ENCODE measurements around the gene PTPN21.

Gene PTPN21

GRCh38 chr14:88572117-88572516 is 17.3 kb upstream of the PTPN21 start:
- Histone ChIP-seq H3K18ac (ENCODE audit: low read length) (no peak overlapping the region), H4K8ac (ENCODE audit: low read depth, low read length) (no peak overlapping the region), H2BK12ac (ENCODE audit: low read length) (no peak overlapping the region), H3K36me3 (ENCODE audit: control insufficient read depth in 1 of 2, insufficient read depth in 2 of 2, low read length in 2 of 2) (peaks cover 35 to 55% of the 10 kb centered on the region in 2 experiments), H3K4me3 (ENCODE audit: low read depth, low read length) (no peak overlapping the region), H3K27ac (ENCODE audit: low read depth, low read length) (no peak overlapping the region), H2BK120ac (ENCODE audit: insufficient read depth, low read length, poor library complexity) (no peak overlapping the region), H3K23ac (ENCODE audit: low read length) (no peak overlapping the region), H3K79me1 (ENCODE audit: low read length) (no peaks in the 10 kb centered on the region), H3K9ac (ENCODE audit: low read length) (no peak overlapping the region), H3K27me3 (ENCODE audit: insufficient read depth, low read length) (no peaks in the 10 kb centered on the region), H3K4me1 (ENCODE audit: control insufficient read depth in 1 of 2, insufficient read depth in 2 of 2, low read length in 2 of 2) (no peaks in the 10 kb centered on the region), H3K4me2 (ENCODE audit: low read length) (no peak overlapping the region), H3K9me3 (ENCODE audit: insufficient read depth, low read depth, low read length) (no peaks in the 10 kb centered on the region), H2AFZ (ENCODE audit: insufficient read depth, low read length, poor library complexity) (no peak overlapping the region), H3K14ac (ENCODE audit: low read length) (no peak overlapping the region), H3K79me2 (ENCODE audit: control insufficient read depth, insufficient read depth, low read length, poor library complexity) (no peaks in the 10 kb centered on the region), H2AK5ac (ENCODE audit: low read length) (no peak overlapping the region), H4K12ac (ENCODE audit: low read depth, low read length) (no peak overlapping the region), H2BK5ac (ENCODE audit: low read depth, low read length, poor library complexity) (no peak overlapping the region), H4K91ac (ENCODE audit: low read depth, low read length) (no peak overlapping the region), H3K4ac (ENCODE audit: low read depth, low read length) (no peak overlapping the region)
- WGBS (ENCODE audit: extremely low coverage, insufficient coverage, insufficient read length) = no CpG with 5 or more reads among the region's 4 CpGs
- no peak for DNase-seq

GRCh38 chr14:88568196-88568595 is 13.4 kb upstream of the PTPN21 start:
- no peaks in the 10 kb centered on the region for H3K9me3 ChIP-seq (ENCODE audit: insufficient read depth, low read depth, low read length)
- H3K4me3 ChIP-seq (ENCODE audit: low read depth, low read length) = no peak overlapping the region
- H3K79me2 ChIP-seq (ENCODE audit: control insufficient read depth, insufficient read depth, low read length, poor library complexity) = peaks cover under 1% of the 10 kb centered on the region
- H3K27me3 ChIP-seq (ENCODE audit: insufficient read depth, low read length) = no peaks in the 10 kb centered on the region
- no peak overlapping the region for H3K4ac ChIP-seq (ENCODE audit: low read depth, low read length)
- H4K91ac ChIP-seq (ENCODE audit: low read depth, low read length) = no peak overlapping the region
- H2BK12ac ChIP-seq (ENCODE audit: low read length) = no peak overlapping the region
- WGBS (ENCODE audit: extremely low coverage, insufficient coverage, insufficient read length) = no CpG with 5 or more reads among the region's 3 CpGs
- H2BK120ac ChIP-seq (ENCODE audit: insufficient read depth, low read length, poor library complexity) = no peak overlapping the region
- H2AK5ac ChIP-seq (ENCODE audit: low read length) = no peak overlapping the region
- no peak overlapping the region for H3K4me2 ChIP-seq (ENCODE audit: low read length)
- H3K14ac ChIP-seq (ENCODE audit: low read length) = no peak overlapping the region
- H3K79me1 ChIP-seq (ENCODE audit: low read length) = peaks cover under 1% of the 10 kb centered on the region
- no peak overlapping the region for H4K12ac ChIP-seq (ENCODE audit: low read depth, low read length)
- H3K9ac ChIP-seq (ENCODE audit: low read length) = no peak overlapping the region
- no peak overlapping the region for H3K18ac ChIP-seq (ENCODE audit: low read length)
- no peak overlapping the region for H2BK5ac ChIP-seq (ENCODE audit: low read depth, low read length, poor library complexity)
- H4K8ac ChIP-seq (ENCODE audit: low read depth, low read length) = no peak overlapping the region
- no peak for DNase-seq
- H3K23ac ChIP-seq (ENCODE audit: low read length) = no peak overlapping the region
- no peaks in the 10 kb centered on the region for H3K4me1 ChIP-seq (ENCODE audit: control insufficient read depth in 1 of 2, insufficient read depth in 2 of 2, low read length in 2 of 2)
- H3K36me3 ChIP-seq (ENCODE audit: control insufficient read depth in 1 of 2, insufficient read depth in 2 of 2, low read length in 2 of 2) = peaks cover 20 to 31% of the 10 kb centered on the region in 2 experiments
- no peak overlapping the region for H2AFZ ChIP-seq (ENCODE audit: insufficient read depth, low read length, poor library complexity)
- H3K27ac ChIP-seq (ENCODE audit: low read depth, low read length) = no peak overlapping the region

- peaks cover 4% of the 10 kb centered on the region for H3K79me1 ChIP-seq (ENCODE audit: low read length)
- no peak overlapping the region for H2BK120ac ChIP-seq (ENCODE audit: insufficient read depth, low read length, poor library complexity)
- no peak overlapping the region for H2BK5ac ChIP-seq (ENCODE audit: low read depth, low read length, poor library complexity)
- H4K91ac ChIP-seq (ENCODE audit: low read depth, low read length) = no peak overlapping the region
- no peak for DNase-seq
- H3K18ac ChIP-seq (ENCODE audit: low read length) = no peak overlapping the region
- H2AFZ ChIP-seq (ENCODE audit: insufficient read depth, low read length, poor library complexity) = no peak overlapping the region
- no peak overlapping the region for H3K27ac ChIP-seq (ENCODE audit: low read depth, low read length)
- H3K14ac ChIP-seq (ENCODE audit: low read length) = no peak overlapping the region
- H3K23ac ChIP-seq (ENCODE audit: low read length) = no peak overlapping the region
- H3K9me3 ChIP-seq (ENCODE audit: insufficient read depth, low read depth, low read length) = no peaks in the 10 kb centered on the region
- no peak overlapping the region for H2AK5ac ChIP-seq (ENCODE audit: low read length)
- H3K4me3 ChIP-seq (ENCODE audit: low read depth, low read length) = no peak overlapping the region
- peaks cover 7% of the 10 kb centered on the region for H3K79me2 ChIP-seq (ENCODE audit: control insufficient read depth, insufficient read depth, low read length, poor library complexity)
- H3K4ac ChIP-seq (ENCODE audit: low read depth, low read length) = no peak overlapping the region
- H3K27me3 ChIP-seq (ENCODE audit: insufficient read depth, low read length) = no peaks in the 10 kb centered on the region
- no peak overlapping the region for H3K4me2 ChIP-seq (ENCODE audit: low read length)
- WGBS (ENCODE audit: extremely low coverage, insufficient coverage, insufficient read length) = no CpG with 5 or more reads among the region's 5 CpGs
- no peak overlapping the region for H4K12ac ChIP-seq (ENCODE audit: low read depth, low read length)
- peaks cover 11 to 18% of the 10 kb centered on the region in 2 experiments for H3K36me3 ChIP-seq (ENCODE audit: control insufficient read depth in 1 of 2, insufficient read depth in 2 of 2, low read length in 2 of 2)
- H2BK12ac ChIP-seq (ENCODE audit: low read length) = no peak overlapping the region
- peaks cover 0 to 3% of the 10 kb centered on the region in 2 experiments for H3K4me1 ChIP-seq (ENCODE audit: control insufficient read depth in 1 of 2, insufficient read depth in 2 of 2, low read length in 2 of 2)
- H4K8ac ChIP-seq (ENCODE audit: low read depth, low read length) = no peak overlapping the region
- no peak overlapping the region for H3K9ac ChIP-seq (ENCODE audit: low read length)
Observed at GRCh38 chr14:88565427-88565826, 10.6 kb upstream of the PTPN21 start.

- Histone ChIP-seq H4K8ac (ENCODE audit: low read depth, low read length) (no peak overlapping the region), H2AFZ (ENCODE audit: insufficient read depth, low read length, poor library complexity) (no peak overlapping the region), H3K18ac (ENCODE audit: low read length) (no peak overlapping the region), H3K36me3 (ENCODE audit: control insufficient read depth in 1 of 2, insufficient read depth in 2 of 2, low read length in 2 of 2) (peaks cover 7 to 9% of the 10 kb centered on the region in 2 experiments), H3K27me3 (ENCODE audit: insufficient read depth, low read length) (no peaks in the 10 kb centered on the region), H4K12ac (ENCODE audit: low read depth, low read length) (no peak overlapping the region), H3K79me2 (ENCODE audit: control insufficient read depth, insufficient read depth, low read length, poor library complexity) (peaks cover 7% of the 10 kb centered on the region), H2BK12ac (ENCODE audit: low read length) (no peak overlapping the region), H3K79me1 (ENCODE audit: low read length) (peaks cover 4% of the 10 kb centered on the region), H3K4me2 (ENCODE audit: low read length) (peak overlapping the region; percentile 71), H2BK120ac (ENCODE audit: insufficient read depth, low read length, poor library complexity) (no peak overlapping the region), H3K14ac (ENCODE audit: low read length) (no peak overlapping the region), H3K23ac (ENCODE audit: low read length) (no peak overlapping the region), H4K91ac (ENCODE audit: low read depth, low read length) (no peak overlapping the region), H2AK5ac (ENCODE audit: low read length) (no peak overlapping the region), H3K9me3 (ENCODE audit: insufficient read depth, low read depth, low read length) (no peaks in the 10 kb centered on the region), H3K9ac (ENCODE audit: low read length) (no peak overlapping the region), H3K4me3 (ENCODE audit: low read depth, low read length) (no peak overlapping the region), H3K27ac (ENCODE audit: low read depth, low read length) (no peak overlapping the region), H3K4me1 (ENCODE audit: control insufficient read depth in 1 of 2, insufficient read depth in 2 of 2, low read length in 2 of 2) (peaks cover 0 to 3% of the 10 kb centered on the region in 2 experiments), H3K4ac (ENCODE audit: low read depth, low read length) (peak overlapping the region; percentile 81), H2BK5ac (ENCODE audit: low read depth, low read length, poor library complexity) (no peak overlapping the region)
- no CpG with 5 or more reads among the region's 7 CpGs for WGBS (ENCODE audit: extremely low coverage, insufficient coverage, insufficient read length)
- DNase-seq = no peak
Observed at GRCh38 chr14:88563845-88564244, 9.0 kb upstream of the PTPN21 start.

Data from trophoblast cell (in vitro differentiated cells and primary cell).